Activated T-cell treated with anti-CD3 and anti-CD28 coated beads for 48 hours (primary cell): ENCODE data around the gene RNF44.

ENCODE experiments used
- DNase-seq: peaks from one replicate; pipeline ENCODE4 v3.0.0-alpha.2; 2020; ENCODE audit warnings: low read depth

RNF44 gene

DNA sequence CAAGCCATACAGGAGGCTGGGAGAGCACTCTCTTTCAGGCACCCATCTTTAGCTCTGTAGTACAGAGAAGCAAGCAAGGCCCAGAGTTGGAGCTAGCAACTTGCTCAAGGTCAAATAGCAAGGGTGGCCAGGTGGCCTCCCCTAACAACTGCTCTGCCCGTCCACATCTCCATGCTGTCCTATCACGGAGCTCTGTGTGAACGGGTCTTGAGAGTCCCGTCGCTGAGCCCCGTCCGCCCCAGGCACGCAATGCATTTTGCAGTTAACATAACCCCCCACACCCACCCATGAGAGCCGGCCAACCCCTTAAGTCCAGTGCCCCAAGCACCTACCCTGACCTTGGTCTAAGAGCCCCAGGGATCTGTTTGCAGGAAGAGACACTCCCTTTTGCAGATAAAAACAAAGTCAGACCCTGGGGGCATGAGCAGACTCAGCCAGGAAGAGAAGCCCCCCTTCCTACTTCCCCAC lies 1.5 kb downstream of the RNF44 start:
- DNase-seq = no peak

DNA sequence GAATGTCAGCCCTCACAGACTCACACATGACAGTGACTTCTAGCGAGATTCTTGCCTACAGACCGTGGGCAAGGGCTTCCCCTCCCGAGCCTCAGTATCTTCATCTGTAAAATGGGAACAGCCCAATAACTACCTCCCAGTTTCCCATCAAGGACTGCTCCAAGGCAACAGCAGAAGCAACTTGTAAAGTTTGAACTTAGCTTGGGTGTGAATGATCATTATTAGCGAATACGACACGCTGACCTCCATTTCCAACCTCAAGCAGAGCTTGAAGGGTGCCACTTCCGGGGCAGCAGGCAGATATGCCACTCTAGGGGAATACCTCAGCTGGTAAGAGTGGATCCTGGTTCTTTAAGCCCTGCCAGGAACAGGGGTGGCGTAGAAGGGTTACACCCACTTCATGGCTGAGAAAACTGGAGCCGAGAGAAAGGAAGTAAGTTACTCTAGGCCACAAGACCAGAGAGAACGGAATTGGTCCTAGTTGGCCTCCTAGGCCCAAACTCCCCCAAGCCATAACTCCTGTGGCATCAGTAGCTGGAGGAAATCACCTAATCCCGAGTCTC lies 2.0 kb downstream of the RNF44 start:
- no peak for DNase-seq

DNA sequence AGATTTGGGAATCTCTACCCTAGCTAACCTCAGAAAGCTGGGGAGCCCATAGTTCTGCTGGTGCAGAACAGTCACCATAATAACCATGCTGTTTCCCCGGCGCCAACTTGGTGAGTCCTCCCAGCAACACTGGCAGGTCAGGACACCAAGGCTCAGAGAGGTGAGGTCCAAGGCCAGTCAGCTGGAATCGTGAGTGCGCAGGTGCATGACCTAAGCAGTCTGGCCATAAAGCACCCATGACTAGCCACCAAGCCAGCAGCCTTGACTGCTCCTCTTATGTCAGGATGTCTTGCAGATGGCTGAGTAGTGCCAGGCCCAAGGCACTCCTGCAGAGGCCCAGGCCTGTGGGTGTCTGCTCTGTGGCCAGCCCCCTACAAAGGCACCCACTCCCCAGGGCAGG lies 2.6 kb downstream of the RNF44 start:
- no peak for DNase-seq

- DNase-seq = no peak
Observed at GRCh38 chr5:176533894-176534611, 3.1 kb downstream of the RNF44 start.

DNA sequence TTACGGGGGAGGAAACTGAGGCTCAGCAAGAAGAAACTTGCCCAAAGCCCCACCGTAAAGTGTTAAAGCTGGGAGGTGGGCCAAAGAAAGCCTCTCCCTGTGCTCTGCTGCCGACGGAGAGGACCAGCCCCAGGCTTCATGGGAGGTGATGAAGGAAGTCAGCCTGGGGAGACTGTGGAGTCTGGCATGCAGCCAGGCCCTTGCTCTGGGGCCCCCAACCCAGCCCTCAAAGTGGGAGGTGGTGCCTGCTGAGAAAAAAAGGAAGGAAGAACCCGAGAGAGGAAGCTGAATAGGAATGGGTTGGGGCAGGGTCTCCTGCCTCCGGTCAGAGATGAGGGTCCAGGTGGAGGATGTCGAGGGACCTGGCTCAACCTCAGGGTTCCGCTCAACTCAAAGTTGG lies 3.8 kb downstream of the RNF44 start:
- no peak for DNase-seq

- DNase-seq = no peak
Observed at GRCh38 chr5:176532795-176533194, 4.4 kb downstream of the RNF44 start.

DNA sequence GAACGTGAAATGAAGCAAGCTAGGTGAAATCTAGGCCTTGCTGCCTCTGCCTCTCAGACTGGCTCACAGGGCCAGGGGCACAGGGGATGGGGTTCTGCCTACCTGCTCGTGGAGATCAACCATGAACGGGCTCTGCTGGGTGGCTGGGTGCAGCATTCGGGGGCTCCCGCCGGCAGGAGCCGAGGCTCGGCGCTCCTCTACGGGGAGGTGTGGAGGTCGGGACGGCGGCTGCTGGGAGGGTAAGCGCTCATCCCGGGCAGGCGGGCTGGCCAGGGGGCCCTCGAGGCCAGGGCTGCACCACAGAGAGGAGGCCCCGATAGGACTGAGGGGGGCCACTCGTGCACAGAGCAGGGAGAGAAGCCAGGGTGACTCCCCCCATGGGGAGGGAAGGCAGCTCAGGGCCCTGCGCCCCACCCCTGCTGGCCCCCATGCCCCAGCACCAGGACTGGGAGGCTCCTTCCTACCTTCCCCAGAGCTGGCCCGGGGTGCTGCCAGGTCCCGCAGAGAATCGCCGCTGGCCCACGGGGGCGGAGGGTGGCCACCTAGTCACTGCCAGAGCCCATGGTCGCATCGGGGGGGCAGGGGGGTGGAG lies 5.2 kb downstream of the RNF44 start:
- DNase-seq = no peak

GRCh38 chr5:176530983-176531901 lies 6.0 kb downstream of the RNF44 start:
- no peak for DNase-seq

GRCh38 chr5:176530393-176530982 lies 6.7 kb downstream of the RNF44 start:
- DNase-seq = no peak

DNA sequence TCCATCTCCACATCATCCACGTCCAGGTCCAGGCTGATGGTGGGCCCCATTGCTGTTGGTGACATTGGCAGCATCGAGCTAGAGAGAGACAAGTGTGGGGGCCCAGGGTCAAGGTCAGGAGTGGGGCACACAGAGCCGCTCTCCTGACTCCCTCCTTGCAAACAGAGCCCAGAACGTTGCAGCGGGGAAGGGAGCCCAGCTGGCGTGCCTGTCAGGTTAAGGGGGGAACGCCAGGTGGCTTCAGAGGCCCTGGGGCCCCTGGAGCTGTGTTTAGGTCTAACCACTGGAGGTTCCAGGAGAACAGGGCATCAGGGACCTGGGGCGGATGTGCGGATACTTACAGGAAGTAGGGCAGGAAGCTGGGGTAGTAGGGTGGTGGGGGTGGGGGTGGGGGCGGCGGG lies 7.5 kb downstream of the RNF44 start:
- DNase-seq = no peak

DNA sequence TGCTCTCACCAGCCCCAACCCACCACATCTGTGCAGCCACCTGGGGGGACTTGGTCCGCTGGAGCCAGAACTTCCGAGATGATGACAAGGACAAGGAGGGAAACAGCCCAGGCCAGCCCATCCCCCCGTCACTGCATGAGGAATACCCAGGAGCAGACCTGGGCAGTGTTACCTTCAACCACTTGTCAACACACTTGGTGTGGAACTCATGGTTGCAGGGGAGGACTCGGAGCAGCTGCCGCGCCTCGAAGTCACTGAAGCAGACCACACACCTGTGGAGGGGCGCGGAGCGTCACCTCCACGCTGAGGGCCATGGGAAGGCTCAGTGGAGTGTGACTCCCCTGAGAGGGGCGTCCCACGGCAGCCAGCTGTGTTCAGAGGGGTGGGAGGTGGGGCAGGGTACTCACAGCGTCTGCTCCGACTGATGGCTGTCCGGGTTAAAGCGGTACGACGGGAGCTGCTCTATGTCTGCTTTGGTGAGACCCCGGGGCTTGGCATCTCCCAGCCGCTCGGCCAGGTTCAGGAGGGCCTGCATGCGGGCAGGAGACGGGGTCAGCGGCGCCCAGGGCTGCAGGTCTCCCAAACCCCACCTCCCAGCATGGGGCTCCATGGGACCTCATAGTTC lies 8.0 kb downstream of the RNF44 start:
- no peak for DNase-seq

- no peak for DNase-seq
Observed at GRCh38 chr5:176528761-176529115, 8.5 kb downstream of the RNF44 start.

GRCh38 chr5:176528301-176528700 lies 8.9 kb downstream of the RNF44 start:
- no peak for DNase-seq

GRCh38 chr5:176527246-176528222 lies 9.7 kb downstream of the RNF44 start:
- DNase-seq = no peak

DNA sequence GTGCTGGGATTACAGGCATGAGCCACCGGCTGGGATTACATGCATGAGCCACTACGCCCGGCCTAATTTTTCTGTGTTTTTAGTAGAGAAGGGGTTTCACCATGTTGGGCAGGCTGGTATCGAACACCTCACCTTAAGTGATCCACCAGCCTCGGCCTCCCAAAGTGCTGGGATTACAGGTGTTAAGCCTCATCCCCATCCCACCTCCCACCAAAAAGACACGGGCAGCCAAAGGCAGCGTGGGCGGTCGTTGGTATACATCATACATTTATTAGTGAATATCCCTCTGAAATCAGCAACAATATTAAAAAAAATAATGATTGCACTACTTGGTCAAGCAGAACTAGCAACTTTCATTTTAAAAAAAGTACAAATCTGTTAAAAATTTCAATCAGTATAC lies 10.7 kb downstream of the RNF44 start:
- DNase-seq = no peak

GRCh38 chr5:176525677-176526076 lies 11.5 kb downstream of the RNF44 start:
- no peak for DNase-seq

- DNase-seq = no peak
Observed at GRCh38 chr5:176524987-176525386, 12.2 kb downstream of the RNF44 start.

DNA sequence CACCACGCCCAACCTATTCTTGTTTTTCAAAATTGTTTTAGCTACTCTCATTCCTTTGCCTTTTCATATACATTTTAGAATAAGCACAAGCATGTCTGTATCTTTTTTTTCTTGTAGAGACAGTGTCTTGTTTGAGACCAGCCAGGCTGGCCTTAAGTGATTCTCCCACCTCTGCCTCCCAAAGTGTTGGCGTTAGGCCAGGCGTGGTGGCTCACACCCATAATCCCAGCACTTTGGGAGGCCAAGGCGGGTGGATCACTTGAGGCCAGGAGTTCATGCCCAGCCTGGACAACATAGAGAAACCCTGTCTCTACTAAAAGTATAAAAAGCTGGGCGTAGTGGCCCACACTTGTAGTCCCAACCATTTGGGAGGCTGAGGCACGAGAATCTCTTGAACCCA lies 13.1 kb downstream of the RNF44 start:
- DNase-seq = no peak

GRCh38 chr5:176521699-176522263 lies 15.4 kb downstream of the RNF44 start:
- DNase-seq = no peak

DNA sequence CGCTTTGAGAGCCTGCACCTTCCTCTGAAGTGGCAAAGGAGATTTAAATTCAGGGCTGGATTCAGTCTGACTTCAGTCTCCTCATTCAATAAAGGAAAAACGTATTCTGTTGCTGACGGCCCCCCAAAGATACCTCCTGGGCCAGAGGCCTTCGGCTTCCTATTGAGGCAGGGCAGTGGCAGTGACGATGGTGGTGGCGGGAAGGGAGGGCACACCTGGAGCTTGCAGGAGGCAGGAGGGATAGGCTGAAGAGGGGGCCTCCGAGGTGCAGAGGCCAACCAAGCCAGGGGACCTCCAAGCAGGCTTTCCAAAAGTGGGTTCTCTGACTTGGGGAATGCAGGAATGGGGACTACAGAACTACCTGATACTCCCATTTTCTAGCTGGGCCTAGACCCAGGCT lies 15.9 kb downstream of the RNF44 start:
- DNase-seq = no peak
